ENCODE measurements around the gene RPL26. TPM values are rescaled to one million over a fixed set of nuclear protein-coding genes. Genes with fewer than 3 reads are reported as not detected.
A peak's percentile ranks its signal among the peaks of the same experiment; 100 is the strongest.
"Not testable (repeated sequence)": the region's sequence is repeated elsewhere in the genome, so short reads cannot be mapped to it uniquely, and the experiment has no call there.

Gene RPL26
- total RNA-seq, 2 donors from 2014 or later = 1,496 to 1,646 TPM

GRCh38 chr17:8402921-8403536 is 20.0 kb upstream of the RPL26 start:
- H3K4me1 ChIP-seq = no peaks in the 10 kb centered on the region
- no peaks in the 10 kb centered on the region for H3K36me3 ChIP-seq (replicated peaks in 1 of 2; ENCODE audit: insufficient read depth in 1 of 2, low read depth in 2 of 2)
- WGBS, 2 donors = 65 to 70% methylated on average over 11 of the region's 11 CpGs
- TF ChIP-seq POLR2A (IDR thresholded peaks at IDR 0.05) (no peak), CTCF (IDR thresholded peaks at IDR 0.05) (no peak)
- H3K27ac ChIP-seq = no peak overlapping the region
- H3K9me3 ChIP-seq = no peaks in the 10 kb centered on the region
- no peak for DNase-seq
- intact Hi-C loops (cut with DNase I) = no loop called here
- H3K4me3 ChIP-seq = no peak overlapping the region
- ATAC-seq = no peak
- H3K27me3 ChIP-seq = no peaks in the 10 kb centered on the region

GRCh38 chr17:8401107-8401506 is 18.1 kb upstream of the RPL26 start:
- WGBS, 2 donors = 45 to 51% methylated on average over 2 of the region's 2 CpGs
- TF ChIP-seq CTCF (IDR thresholded peaks at IDR 0.05) = no peak
- no peak for TF ChIP-seq POLR2A (IDR thresholded peaks at IDR 0.05)
- intact Hi-C loops (cut with DNase I) = no loop called here
- Histone ChIP-seq H3K27me3 (peaks cover 0 to 9% of the 10 kb centered on the region in 2 donors), H3K27ac (no peak overlapping the region), H3K4me3 (no peak overlapping the region), H3K36me3 (replicated peaks in 1 of 2; ENCODE audit: insufficient read depth in 1 of 2, low read depth in 2 of 2) (no peaks in the 10 kb centered on the region), H3K9me3 (no peaks in the 10 kb centered on the region), H3K4me1 (no peaks in the 10 kb centered on the region)
- ATAC-seq (no peak), DNase-seq (no peak)

DNA sequence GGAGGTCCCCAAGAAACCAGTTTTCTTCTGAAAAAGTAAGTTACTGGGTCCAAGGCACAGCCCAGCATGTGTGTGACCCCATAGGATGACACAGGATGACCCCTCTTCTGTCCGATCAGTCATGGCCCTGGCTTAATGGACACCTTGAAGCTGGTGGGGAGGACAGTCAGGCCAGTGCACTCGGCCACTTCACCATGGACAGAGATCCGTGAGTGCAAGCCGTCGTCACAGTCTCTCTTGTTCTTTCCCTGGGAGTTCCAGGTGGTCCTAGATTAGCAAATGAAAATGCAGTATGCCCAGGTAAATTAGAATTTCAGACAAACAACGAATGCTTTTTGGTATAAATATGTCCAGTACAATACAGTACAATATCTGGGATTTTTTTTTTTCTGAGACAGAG is 16.0 kb upstream of the RPL26 start:
- Histone ChIP-seq H3K4me1 (no peaks in the 10 kb centered on the region), H3K4me3 (no peak overlapping the region), H3K27ac (no peak overlapping the region), H3K9me3 (no peaks in the 10 kb centered on the region), H3K27me3 (peaks cover 0 to 9% of the 10 kb centered on the region in 2 donors), H3K36me3 (replicated peaks in 1 of 2; ENCODE audit: insufficient read depth in 1 of 2, low read depth in 2 of 2) (no peaks in the 10 kb centered on the region)
- TF ChIP-seq CTCF (IDR thresholded peaks at IDR 0.05) (no peak), POLR2A (IDR thresholded peaks at IDR 0.05) (no peak)
- WGBS, 2 donors = 55 to 69% methylated on average over 3 to 6 of the region's 6 CpGs
- ATAC-seq = no peak
- DNase-seq = no peak
- intact Hi-C loops (cut with DNase I) = no loop called here

DNA sequence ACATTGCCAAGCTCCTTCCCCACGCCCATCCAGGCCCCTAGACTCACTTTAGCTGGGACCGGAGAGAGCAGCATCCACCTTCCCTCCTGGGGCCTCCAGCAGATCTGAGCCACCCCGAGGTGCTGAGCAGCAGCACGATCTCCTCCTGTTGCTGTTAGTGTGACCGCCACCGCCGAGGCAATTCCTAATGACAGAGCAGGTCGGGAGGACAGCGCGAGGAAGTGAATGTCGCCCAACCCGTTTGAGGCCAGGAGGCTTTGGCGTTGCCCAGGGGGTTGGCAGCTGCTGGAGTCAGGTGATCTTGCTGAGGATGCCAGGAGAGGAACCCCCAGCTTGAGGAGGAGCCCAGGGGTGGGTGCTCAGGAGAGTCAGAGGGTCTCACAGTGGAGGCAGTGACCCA is 14.6 kb upstream of the RPL26 start, which contains the start of gene RNF222:
TSS of gene RNF222 (minus strand) at position 192 of the 400 bp plus-strand sequence. CDS start 4,366 bp downstream, outside the sequence.
- Histone ChIP-seq H3K4me3 (no peak within 1 kb of the TSS), H3K4me1 (no peaks in the 10 kb centered on the region), H3K36me3 (replicated peaks in 1 of 2; ENCODE audit: insufficient read depth in 1 of 2, low read depth in 2 of 2) (no peaks in the 10 kb centered on the region), H3K9me3 (no peaks in the 10 kb centered on the region), H3K27me3 (peaks cover 0 to 9% of the 10 kb centered on the region in 2 donors), H3K27ac (no peak within 1 kb of the TSS)
- 26 to 33% methylated on average over 3 to 13 of the region's 13 CpGs for WGBS, 2 donors
- TF ChIP-seq CTCF (IDR thresholded peaks at IDR 0.05) = no peak
- TF ChIP-seq POLR2A (IDR thresholded peaks at IDR 0.05) = no peak
- DNase-seq (peak in 2 of 4 donors; percentile 29 to 55), ATAC-seq (peak; percentile 38)
- intact Hi-C loops (cut with DNase I) = no loop called here

DNA sequence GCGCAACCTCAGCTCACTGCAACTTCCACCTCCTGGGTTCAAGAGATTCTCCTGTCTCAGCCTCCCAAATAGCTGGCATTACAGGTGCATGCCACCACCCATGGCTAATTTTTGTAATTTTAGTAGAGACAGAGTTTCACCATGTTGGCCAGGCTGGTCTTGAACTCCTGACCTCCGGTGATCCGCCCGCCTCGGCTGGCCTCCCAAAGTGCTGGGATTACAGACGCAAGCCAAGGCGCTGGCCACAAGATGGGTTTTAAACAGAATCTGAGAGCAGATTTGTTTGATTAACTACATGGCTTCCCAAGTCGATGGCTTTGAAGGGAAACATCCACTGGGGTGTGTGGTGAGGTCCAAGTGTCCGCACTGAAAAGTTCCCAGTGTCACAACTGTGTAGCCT is 11.5 kb upstream of the RPL26 start:
- 75 to 83% methylated on average over 9 of the region's 9 CpGs for WGBS, 2 donors
- ATAC-seq; H3K4me3 ChIP-seq; H3K9me3 ChIP-seq; intact Hi-C loops (cut with DNase I); H3K27me3 ChIP-seq; H3K27ac ChIP-seq; DNase-seq; H3K36me3 ChIP-seq (replicated peaks in 1 of 2; ENCODE audit: insufficient read depth in 1 of 2, low read depth in 2 of 2); H3K4me1 ChIP-seq: not testable (repeated sequence)

Measured in body of pancreas (tissue), 4 donors.